HG03565 (cell line): ENCODE data around the gene ANKMY2.
"Not testable (repeated sequence)": the region's sequence is repeated elsewhere in the genome, so short reads cannot be mapped to it uniquely, and the experiment has no call there.

Experiments used
- ATAC-seq: cut with Tn5 transposase; IDR thresholded peaks from one replicate; pipeline ENCODE4 v1.9.1; 2021; ENCODE audit warnings: mild to moderate bottlenecking, moderate library complexity; ENCODE audit not compliant: unreplicated experiment

ANKMY2 gene

GRCh38 chr7:16627236-16627635, 18.3 kb downstream of the ANKMY2 start:
- no peak for ATAC-seq

GRCh38 chr7:16626388-16626787, 19.2 kb downstream of the ANKMY2 start:
- ATAC-seq: no peak

- ATAC-seq: peak; percentile 97
These were observed 25.6 kb downstream of the ANKMY2 start for GRCh38 chr7:16619979-16620408.

- ATAC-seq: no peak
These were observed 29.0 kb downstream of the ANKMY2 start for GRCh38 chr7:16616542-16616941.

GRCh38 chr7:16616122-16616521, 29.4 kb downstream of the ANKMY2 start:
- ATAC-seq: no peak

- ATAC-seq: no peak
These were observed 30.3 kb downstream of the ANKMY2 start for GRCh38 chr7:16615228-16615627.

- no peak for ATAC-seq
These were observed 33.8 kb downstream of the ANKMY2 start for GRCh38 chr7:16611711-16612110.

- peak; percentile 86 for ATAC-seq
These were observed 35.6 kb downstream of the ANKMY2 start for GRCh38 chr7:16609842-16610450.

- peak; percentile 52 for ATAC-seq
These were observed 38.9 kb downstream of the ANKMY2 start for GRCh38 chr7:16606704-16607103.

- no peak for ATAC-seq
These were observed 41.5 kb downstream of the ANKMY2 start for GRCh38 chr7:16604054-16604453.

GRCh38 chr7:16603633-16604032, 41.9 kb downstream of the ANKMY2 start:
- ATAC-seq: no peak

- no peak for ATAC-seq
These were observed 45.7 kb downstream of the ANKMY2 start for GRCh38 chr7:16599860-16600259.

- ATAC-seq: no peak
These were observed 47.5 kb downstream of the ANKMY2 start for GRCh38 chr7:16598015-16598414.

GRCh38 chr7:16595596-16595995, 50.0 kb downstream of the ANKMY2 start:
- ATAC-seq: not testable (repeated sequence)

- ATAC-seq: no peak
These were observed 50.9 kb downstream of the ANKMY2 start for GRCh38 chr7:16594676-16595075.

GRCh38 chr7:16594061-16594460, 51.5 kb downstream of the ANKMY2 start:
- ATAC-seq: no peak

GRCh38 chr7:16592395-16592794, 53.2 kb downstream of the ANKMY2 start:
- ATAC-seq: no peak

- ATAC-seq: no peak
These were observed 55.1 kb downstream of the ANKMY2 start for GRCh38 chr7:16590424-16590823.

- no peak for ATAC-seq
These were observed 55.7 kb downstream of the ANKMY2 start for GRCh38 chr7:16589881-16590280.

- no peak for ATAC-seq
These were observed 57.8 kb downstream of the ANKMY2 start for GRCh38 chr7:16587790-16588189.

- ATAC-seq: no peak
These were observed 58.4 kb downstream of the ANKMY2 start for GRCh38 chr7:16587129-16587528.

GRCh38 chr7:16586081-16586874, 59.3 kb downstream of the ANKMY2 start:
- ATAC-seq: no peak
